Muscle of back (tissue), 11 donors: Measurements from ENCODE around the gene IFRD1. TPM values are rescaled to one million over a fixed set of nuclear protein-coding genes. Genes with fewer than 3 reads are reported as not detected.
"Not testable (repeated sequence)": the region's sequence is repeated elsewhere in the genome, so short reads cannot be mapped to it uniquely, and the experiment has no call there.

Experiments
- DNase-seq, 3 donors: peaks; one replicate each; pipeline versions ENCODE4 v3.0.0 to v3.0.0-alpha.2; 2013
- polyA plus RNA-seq, 10 donors: library from polyadenylated mRNA; unstranded; fragments of 120-200 nt; gene quantifications; one replicate each; pipeline ENCODE4 v1.2.1, GENCODE V29; 2013; ENCODE audit not compliant: insufficient read length in 10 of 10

IFRD1 gene
- polyA plus RNA-seq, 10 donors, result 21.1 to 34.4 (median 30.1) TPM

DNA sequence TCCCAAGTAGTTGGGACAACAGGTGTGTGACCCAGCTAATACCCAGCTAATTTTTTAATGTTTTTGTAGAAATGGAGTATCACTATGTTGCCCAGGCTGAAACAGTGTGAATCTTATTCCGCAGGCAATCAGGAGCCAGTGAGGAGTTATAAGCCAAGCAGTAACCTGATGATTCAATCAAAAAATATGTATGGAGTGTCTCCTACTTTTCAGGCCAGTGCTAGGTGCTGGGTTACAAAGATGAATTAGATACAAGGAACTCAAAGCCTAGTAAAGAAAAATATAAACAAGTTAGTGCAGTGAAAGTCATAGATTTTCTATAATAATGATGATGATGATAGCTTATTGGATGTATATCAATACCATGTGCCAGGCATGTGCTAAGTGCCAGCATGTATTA, 13.2 kb upstream of the IFRD1 start:
- DNase-seq, result no peak

DNA sequence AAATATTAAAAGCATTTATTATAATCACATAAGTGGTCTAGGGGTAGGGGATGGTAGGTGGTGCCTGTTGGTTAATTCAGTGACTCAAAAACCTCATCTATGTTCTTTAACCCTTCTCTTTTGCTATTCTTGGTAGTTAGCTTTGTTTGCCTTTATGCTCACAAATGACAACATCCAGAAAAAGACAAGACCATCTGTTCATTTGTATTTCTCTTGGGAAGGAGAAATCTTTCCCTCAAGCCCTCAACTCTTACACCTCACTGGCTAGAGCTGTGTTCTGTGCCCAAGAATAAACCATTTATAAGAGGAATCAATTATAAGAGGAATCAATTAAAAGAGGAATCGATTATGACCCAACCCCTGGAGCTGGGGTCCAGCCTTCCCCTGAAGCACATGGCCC, 10.8 kb upstream of the IFRD1 start:
- DNase-seq, result no peak

DNA sequence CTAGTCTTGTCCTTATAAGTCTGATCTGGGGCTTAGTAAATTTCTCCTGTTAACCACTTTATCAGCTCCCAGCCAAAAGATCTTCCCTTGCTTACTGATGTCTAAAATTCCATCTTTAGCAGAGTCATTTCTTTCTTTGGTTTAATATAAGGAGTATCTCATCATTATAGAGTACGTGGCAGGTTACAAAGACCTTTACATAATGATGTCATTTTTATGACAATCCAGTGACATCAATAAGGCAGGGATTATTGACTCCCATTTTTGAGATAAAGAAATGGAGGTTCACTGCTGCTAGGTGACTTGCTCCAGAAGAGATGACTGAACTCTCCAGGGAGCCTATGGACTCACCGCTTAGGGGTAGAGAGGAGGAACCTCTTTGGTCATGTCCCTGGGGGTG, 8.1 kb upstream of the IFRD1 start:
- no peak for DNase-seq

GRCh38 chr7:112444505-112444904, 5.8 kb upstream of the IFRD1 start:
- DNase-seq, result no peak

GRCh38 chr7:112446431-112446830, 3.8 kb upstream of the IFRD1 start:
- DNase-seq, result no peak

GRCh38 chr7:112447406-112447805, 2.9 kb upstream of the IFRD1 start:
- DNase-seq, result no peak

DNA sequence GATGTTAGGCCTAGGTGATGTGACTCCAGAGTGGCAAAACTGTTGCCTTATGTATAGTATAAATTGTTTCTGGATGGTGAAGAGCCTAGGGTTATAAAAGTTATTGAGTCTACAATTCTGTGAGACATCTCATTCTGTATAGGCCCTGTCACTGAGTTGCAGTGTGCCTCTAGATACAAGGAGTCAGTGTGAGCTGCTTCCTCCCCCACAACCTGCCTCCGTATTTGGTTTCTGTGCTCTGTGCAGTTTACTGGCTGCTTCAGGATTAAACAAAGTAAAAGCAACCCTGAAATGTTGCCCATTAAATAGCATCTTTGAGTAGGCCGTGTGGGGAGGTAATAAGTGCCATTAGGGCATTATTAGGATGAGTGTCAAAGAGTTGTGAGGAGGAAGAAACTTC, 1.9 kb upstream of the IFRD1 start:
- DNase-seq, result no peak

DNA sequence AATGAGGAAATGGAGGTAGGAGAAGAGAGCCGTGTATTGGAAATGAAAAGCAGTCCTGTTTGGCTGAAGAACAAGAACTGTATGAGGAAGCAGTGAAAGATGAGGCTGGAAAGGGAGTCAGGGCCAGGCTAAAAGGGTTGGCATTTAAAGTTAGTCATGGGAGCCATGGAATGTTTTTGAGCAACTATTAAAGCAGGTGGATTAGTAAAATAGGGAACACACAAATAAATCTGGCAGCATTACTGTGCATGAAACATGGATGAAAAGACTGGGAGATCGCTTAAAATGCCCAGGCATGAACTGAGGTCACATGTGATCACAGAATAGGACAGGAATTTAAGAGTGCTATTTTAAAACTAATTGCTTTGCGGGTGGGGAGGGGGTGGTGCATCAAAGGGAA, 1.4 kb upstream of the IFRD1 start:
- peak in 1 of 3 donors; percentile 5 for DNase-seq

GRCh38 chr7:112449353-112449752, 907 bp upstream of the IFRD1 start:
- peak in 1 of 3 donors; percentile 14 for DNase-seq

DNA sequence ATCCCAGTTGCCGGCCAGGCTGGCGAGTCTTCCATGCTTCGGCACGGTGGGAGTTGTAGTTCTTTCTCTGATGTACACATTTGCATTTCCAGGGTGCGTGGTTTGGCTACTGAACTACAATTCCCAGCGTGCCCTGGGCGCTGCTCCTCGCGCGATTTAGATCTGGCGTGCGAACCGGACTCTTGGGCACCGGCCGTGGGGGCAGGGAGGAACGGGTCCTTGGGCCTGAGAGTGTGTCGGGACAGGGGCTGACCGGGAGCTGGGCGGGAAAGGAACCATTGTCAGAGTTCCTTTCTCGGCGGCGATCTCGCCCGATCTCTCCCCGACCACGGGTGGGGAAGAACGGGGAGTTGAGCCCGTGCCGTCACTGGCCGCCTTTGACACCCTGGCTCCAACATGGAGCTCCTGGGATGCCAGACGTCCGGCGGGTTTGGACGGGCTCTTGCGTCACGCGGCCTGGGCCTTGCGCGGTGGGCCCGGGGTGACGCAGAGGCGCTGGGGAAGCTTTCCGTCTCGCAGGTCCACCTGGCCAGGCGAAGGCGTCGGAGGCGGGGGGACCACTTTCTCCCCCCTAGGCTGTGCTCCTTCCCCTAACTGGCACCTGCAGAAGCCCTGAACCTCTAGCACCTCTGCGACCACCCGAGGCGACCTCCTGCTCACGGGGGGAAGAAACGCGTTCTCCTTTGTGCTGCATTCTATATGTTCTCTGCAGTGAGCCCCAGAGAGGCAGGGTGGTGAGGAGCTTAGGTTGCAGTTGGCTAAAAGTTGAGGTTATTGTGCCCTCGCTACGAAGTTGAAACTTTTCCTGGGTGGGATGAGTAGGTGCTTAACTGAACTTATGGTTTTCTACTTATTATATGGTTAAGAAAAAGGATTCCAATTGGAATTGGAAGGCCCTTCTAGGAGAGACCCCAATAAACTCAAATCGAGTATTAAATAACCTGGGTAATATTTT, 824 bp downstream of the IFRD1 start:
- peak; percentile 97 to 99 (median 98) for DNase-seq

- DNase-seq, result peak; percentile 18 to 59 (median 31)
Measured at GRCh38 chr7:112452102-112452888, 2.0 kb downstream of the IFRD1 start.

DNA sequence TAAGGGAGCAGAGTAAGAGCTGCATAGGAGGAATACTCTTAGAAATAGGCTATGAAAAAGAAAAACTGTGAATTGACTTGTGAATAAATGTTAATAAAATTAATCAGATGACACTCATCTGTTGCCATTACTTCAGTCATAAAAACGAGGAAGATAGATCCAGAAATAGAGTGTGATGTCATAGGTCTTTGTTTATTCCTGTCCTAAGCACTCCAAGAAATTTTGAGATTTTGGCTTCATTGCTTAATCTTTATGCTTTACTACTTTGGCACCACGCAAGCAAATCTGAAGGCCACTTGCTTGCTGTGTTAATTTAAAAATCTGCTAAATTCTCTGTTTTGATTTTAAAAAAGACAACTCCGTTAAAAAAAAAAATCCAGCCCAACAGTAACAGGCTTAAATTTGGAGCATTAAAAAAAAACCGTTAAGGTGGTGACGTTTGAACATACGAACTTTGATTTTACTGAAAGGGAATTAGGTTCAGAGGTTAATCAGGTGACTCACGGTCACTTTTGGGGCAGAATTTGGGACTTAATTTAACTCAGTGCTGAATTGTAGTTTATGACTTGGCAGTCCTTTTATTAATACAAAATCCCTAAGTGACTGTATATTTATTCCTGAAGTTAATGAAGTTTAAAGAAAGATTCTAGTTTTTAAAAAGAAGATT, 3.4 kb downstream of the IFRD1 start:
- peak in 2 of 3 donors; percentile 17 to 55 for DNase-seq

DNA sequence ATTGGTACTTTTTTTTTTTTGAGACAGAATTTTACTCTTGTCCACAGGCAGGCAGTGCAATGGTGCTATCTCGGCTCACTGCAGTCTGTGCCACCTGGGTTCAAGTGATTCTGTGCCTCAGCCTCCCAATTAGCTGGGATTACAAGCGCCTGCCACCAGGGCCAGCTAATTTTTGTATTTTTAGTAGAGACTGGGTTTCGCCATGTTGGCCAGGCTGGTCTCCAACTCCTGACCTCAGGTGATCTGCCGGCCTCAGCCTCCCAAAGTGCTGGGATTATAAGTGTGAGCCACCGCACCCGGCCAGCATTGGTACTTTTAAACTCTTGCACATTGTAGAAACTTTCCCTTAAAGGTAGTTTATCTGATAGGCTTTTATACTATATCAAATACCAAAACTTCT, 3.9 kb downstream of the IFRD1 start:
- not testable (repeated sequence) for DNase-seq

GRCh38 chr7:112459645-112460044, 9.4 kb downstream of the IFRD1 start:
- DNase-seq, result no peak

DNA sequence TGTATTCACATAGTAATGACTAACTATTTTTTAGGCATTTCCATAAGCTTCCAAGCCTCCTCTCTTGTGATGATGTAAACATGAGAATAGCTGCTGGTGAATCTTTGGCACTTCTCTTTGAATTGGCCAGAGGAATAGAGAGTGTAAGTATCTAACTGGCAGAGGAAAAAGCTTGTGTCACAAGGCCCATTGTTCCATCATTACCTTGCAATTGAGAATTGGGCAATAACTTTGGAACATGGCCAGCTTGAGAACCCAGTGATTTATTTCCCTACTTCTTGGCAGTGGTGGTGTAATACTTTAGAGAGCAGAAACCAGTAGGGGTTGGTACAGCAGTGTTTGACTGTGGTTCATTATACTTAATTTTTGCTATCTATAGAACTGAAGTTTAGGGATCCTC, 12.0 kb downstream of the IFRD1 start:
- no peak for DNase-seq

DNA sequence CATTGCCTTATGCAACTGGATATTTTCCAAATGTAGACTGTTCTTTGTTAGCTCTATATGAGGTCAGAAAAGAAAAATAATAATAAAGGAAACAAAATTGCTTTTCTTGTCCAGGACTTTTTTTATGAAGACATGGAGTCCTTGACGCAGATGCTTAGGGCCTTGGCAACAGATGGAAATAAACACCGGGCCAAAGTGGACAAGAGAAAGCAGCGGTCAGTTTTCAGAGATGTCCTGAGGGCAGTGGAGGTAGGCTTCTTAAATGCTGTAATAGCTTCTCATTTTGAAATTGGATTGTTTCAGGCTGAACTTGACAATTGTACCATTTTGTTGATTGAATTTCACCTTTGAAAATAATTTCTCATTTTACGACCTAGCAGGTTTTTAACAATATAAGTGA, 17.6 kb downstream of the IFRD1 start:
- DNase-seq, result no peak

DNA sequence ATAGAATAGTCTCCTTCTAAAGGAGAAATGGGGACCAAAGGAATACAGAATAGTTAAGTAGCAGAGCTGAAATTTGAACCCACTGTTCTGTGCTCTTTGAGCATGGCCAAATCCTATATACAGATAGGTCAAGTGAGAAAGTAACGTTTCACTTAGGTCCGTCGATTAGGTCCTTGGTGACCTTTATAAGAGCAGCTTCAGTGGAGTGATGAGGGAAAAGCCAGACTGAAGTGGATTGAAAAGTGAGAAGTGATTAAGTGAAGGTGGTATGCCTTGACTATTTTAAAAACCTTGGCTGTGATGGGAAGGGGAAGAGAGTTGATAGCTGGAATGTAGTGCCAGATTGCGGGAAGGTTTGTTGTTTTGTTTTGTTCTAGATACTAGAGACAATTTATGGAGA, 19.9 kb downstream of the IFRD1 start:
- DNase-seq, result no peak

DNA sequence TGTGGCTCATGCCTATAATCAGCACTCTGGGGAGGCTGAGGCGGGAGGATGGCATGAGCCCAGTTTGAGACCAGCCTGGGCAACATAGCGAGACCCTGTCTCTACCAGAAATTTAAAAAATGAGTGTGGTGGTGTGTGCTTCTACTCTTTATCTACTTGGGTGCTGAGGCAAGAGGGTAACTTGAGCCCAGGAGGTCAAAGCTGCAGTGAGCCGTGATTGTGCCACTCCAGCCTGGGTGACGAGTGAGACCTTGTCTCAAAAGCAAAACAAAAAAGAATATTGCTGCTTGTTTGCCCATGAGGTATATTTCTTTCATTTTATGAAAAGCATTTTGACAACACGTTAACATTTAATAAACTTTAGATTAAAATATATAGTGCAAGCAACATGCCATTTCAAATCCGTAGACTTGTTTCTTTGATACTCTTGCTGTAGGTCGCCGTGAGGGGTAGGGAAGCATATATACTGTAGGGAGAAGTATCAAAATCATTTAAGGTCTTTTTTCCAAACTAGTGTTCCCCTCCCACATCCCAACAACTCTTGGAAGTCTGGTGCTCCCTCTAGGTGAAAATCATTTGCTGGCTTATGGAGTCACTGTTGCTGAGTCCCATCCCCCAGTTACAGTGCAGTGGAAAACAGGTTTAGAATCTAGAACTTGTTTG, 26.3 kb downstream of the IFRD1 start:
- DNase-seq, result no peak

DNA sequence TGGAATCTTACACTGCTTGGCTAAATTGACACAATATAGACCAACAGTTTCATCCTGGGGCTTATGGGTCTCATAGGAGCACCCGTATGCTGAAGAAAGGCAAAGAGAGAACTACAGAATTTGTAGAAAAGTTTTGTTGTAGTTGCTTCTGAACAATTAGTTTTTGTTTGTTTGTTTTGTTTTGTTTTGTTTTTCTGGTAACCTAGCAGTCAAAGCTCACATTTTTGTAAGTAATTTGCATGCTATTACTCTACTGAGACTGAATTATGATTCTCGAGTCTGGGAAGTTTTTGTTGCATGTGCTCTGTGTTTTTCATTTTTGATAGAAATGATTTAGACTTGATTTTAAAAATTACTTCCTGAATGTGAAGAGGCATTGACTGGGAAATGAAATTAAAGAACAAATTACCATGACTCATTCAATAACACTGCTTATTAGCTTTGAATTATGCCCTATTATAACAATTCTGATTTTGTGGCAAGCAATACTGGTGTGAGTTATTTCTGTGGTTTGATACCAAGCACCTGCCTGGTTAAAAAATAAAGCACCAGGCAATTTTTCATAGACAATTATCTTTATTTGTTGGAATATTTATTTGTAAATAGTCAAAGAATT, 31.0 kb downstream of the IFRD1 start:
- DNase-seq, result peak in 1 of 3 donors; percentile 26

- DNase-seq, result peak; percentile 39 to 86 (median 39)
Measured at GRCh38 chr7:112481833-112482670, 31.8 kb downstream of the IFRD1 start.
